C1 segment of cervical spinal cord (tissue), 14 donors: Measurements from ENCODE around the gene PTPN18.
"Not testable (repeated sequence)": the region's sequence is repeated elsewhere in the genome, so short reads cannot be mapped to it uniquely, and the experiment has no call there.

Experiments
- DNase-seq, 14 donors: peaks; one replicate each; lab custom pipeline; 2025; lab: John Stamatoyannopoulos, UW

PTPN18 gene, protein sequence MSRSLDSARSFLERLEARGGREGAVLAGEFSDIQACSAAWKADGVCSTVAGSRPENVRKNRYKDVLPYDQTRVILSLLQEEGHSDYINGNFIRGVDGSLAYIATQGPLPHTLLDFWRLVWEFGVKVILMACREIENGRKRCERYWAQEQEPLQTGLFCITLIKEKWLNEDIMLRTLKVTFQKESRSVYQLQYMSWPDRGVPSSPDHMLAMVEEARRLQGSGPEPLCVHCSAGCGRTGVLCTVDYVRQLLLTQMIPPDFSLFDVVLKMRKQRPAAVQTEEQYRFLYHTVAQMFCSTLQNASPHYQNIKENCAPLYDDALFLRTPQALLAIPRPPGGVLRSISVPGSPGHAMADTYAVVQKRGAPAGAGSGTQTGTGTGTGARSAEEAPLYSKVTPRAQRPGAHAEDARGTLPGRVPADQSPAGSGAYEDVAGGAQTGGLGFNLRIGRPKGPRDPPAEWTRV

DNA sequence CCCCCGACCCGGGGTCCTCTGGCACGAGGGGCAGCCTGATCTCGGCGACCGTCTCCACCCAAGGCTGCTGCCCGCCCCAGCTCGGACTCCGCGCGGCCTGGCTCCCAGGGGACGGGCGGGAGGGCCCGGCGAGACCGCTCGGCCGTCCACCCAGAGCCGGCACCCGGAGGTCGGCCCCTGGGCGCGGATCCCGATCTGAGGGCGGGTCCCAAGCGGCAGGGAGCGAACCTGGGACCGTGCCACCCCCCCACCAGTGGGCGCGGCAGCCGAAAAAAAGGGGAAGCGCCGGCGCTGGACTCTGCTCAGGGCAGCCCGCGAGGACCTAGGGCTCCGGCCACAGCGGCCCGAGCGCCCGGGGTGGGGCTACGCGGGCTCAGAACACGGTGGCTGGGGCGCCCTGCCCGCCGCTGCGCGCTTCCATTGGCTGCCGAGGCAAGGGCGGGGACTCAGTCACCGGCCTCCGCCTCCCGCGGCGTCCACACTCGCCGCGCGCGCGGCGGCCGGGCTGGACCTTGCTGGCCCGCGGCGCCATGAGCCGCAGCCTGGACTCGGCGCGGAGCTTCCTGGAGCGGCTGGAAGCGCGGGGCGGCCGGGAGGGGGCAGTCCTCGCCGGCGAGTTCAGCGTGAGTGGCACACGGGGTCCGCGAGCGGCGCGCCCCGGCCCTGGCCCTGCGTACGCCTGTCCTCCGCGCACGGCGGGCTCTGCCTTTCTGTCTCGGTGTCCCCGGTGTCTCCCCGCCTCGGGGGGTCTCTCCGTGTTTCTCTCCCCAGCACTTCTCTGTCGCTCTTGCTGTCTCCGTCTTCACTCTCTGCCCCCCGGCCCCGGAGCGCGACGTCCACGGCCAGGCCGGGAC, at the start of gene PTPN18:
TSS of gene PTPN18 (plus strand) at position 479 of the 854 bp plus-strand sequence. CDS start at position 531, 52 bp downstream.
- DNase-seq, result peak; percentile 22 to 89 (median 76)

DNA sequence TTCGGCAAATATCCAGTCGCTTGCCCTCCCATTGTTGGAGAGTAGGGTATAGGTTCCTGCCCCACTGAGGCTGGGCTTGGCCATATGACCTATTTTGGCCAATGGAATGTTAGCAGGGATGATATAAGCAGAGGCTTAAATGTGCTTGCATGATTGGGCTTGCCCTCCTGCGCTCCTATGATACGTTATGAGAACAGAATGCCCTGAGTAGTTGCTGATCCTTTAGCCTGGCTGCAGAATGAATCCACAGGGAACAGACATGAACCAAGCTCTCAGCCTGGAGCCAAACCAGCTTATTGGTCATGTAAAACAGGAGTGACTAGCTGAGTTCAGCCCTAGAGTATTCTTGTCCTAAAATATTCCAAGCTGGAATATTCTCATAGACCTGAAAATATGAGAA, 48.0 kb upstream of the PTPN18 start:
- no peak for DNase-seq

DNA sequence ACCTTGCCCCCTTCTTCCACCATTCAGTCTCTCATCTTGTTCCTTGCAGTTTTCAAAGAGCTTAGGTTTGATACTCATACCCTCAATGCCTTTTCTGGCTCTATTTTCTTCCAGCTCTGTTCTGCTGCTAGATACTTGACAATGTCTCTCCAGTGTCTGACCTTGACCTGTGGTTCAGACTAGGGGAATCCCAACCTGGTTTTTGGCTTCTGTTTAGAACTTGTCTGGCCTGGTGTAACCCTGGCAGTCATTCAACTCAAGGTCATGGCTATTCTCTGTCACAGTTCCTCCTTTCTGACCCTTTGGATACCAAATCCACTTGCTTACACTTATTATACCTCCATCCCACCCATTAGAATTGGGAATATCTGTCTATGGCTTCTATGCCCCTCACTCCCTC, 45.0 kb upstream of the PTPN18 start:
- DNase-seq, result no peak

DNA sequence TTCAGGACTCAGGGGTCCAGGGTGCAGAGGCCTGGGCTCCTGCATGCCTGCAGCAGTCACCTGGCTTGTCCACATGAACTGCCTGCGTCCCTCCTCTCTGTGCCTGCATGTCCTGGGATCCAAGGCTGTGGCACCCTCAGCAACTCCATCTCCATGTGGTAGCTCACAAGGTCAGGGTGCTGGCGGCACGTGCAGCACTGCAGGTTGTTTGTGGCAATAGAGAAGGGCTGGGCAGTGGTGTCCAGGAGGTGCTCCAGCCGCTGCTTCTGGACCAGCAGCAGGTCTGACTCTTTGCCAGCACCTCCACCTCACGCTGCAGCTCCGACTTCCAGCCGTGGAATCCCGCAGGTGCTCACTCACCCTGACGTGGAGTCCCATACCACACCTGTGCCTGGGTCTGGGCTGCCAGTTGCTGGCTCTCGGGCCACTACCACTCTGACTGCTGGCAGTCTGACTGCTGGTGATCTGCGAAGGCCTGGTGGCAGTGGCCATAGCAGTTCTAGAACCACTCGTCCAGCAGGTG, 42.0 kb upstream of the PTPN18 start:
- DNase-seq, result no peak

DNA sequence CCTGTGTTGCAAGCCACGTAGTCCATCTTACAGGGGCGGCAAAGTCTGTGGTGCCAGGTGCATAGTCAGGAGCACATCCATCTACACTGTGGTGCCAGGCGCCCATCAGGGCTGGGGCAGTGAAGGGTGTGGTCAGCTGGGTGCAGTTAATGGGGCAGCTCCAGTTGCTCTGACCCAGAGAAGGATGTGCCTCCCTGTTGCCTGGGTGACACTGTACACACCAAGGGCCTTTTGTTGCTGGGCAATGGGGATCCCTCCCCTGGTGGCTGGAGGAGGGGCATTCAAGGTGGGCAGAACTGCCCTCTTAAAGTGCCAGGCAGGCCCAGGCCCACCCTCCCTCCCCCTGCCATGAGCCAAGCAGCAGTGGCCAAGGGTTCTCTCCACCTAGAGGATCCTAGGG, 41.5 kb upstream of the PTPN18 start:
- no peak for DNase-seq

DNA sequence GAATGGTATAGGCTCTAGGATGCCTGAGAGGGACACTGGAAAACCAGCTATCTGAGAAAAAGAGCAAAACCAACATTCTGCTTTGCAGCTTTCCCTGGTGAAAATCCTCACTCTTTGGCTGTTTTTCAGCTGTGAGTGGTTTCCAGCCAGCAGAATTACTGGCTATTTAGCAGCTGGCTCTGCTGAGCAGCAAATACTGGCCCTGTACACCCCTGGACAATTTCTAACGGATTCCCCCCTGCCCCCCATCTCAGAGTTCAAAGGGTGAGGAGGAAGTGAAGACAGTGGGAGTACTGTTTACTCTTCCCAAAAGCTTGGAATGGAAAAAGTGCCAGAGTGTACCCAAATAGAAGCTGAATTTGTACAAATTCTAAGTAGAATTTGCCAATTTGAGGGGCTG, 39.3 kb upstream of the PTPN18 start:
- peak in 1 of 14 donors; percentile 13 for DNase-seq

DNA sequence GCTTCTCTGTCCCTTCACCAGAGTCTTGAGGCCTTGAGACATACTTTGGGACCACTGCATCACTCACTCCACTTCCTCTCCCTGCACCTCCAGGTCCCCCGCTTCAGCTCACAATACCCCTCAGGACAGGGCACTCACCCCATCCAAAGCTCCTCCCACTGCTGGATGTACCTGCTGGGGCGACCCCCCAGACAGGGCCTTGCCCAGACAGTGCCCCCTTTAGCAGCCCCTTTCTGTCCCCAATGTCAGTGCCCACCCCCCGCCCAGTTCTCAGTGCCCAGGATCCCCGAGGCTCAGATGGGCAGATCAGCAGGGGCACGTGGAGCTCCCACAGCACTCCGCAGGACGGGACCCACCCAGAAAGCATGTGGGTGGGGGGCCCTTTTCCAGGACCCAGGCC, 37.0 kb upstream of the PTPN18 start:
- no peak for DNase-seq

DNA sequence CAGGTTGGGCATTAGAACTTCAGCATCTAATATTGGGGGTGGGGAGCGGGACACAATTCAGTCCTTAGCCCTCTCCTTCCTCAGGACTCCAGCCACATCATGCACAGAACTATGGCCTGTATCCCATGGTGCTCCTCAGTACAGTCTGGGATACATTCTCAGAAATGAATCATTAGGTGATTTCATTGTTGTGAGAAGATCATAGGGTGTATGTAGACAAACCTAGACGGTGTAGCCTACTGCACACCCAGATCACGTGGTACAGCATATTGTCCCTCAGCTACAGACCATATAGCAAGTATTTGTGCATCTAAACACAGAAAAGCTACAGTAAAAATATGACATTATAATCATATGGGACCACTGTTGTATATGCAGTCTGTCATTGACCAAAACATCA, 36.3 kb upstream of the PTPN18 start:
- DNase-seq, result no peak

DNA sequence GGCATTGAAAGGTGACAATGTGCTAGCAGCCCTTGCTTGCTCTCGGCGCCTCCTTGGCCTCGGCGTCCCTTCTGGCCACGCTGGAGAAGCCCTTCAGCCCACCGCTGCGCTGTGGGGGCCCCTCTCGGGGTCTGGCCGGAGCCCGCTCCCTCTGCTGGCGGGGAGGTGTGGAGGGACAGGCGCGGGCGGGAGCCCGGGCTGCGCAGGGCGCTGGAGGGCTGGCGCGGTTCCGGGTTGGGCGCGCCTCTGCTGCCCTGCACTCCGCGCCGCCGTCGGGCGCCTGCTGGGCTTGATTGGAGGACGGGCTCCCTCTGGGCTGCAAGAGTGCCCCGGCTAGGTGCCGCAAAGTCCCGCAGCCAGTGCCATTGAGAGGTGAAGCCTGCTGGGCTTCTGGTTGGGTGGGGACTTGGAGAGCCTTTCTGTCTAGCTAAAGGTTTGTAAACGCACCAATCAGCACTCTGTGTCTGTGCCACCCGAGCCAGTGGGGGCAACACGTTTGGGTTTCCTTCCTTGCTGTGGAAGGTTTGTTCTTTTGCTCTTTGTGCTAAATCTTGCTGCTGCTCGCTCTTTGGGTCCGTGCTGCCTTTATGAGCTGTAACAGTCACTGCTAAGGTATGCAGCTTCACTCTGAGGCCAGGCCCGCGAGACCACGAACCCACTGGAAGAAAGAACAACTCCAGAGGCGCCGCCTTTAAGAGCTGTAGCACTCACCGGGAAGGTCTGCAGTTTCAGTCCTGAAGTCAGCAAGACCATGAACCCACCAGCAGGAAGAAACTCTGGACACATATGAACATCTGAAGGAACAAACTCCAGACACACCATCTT, 27.9 kb upstream of the PTPN18 start:
- no peak for DNase-seq

DNA sequence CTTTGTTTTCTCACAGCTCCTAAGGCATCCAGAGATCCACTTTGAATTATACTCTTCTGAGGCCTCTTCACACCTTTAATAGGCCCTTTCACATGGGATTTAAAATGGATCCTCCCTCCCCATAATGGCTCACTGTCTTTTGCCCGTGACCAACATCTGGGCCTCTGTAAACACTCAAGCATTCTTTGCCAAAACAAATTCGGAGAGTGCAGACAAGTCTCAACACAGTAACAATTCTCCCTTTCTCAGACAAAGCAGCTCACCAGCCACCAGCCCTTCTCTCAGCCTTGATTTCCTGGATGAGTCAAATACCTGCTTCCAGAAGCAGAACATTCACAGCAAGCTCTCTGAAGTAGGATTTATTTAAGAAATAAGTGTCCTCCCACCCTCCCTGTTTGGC, 27.1 kb upstream of the PTPN18 start:
- no peak for DNase-seq

DNA sequence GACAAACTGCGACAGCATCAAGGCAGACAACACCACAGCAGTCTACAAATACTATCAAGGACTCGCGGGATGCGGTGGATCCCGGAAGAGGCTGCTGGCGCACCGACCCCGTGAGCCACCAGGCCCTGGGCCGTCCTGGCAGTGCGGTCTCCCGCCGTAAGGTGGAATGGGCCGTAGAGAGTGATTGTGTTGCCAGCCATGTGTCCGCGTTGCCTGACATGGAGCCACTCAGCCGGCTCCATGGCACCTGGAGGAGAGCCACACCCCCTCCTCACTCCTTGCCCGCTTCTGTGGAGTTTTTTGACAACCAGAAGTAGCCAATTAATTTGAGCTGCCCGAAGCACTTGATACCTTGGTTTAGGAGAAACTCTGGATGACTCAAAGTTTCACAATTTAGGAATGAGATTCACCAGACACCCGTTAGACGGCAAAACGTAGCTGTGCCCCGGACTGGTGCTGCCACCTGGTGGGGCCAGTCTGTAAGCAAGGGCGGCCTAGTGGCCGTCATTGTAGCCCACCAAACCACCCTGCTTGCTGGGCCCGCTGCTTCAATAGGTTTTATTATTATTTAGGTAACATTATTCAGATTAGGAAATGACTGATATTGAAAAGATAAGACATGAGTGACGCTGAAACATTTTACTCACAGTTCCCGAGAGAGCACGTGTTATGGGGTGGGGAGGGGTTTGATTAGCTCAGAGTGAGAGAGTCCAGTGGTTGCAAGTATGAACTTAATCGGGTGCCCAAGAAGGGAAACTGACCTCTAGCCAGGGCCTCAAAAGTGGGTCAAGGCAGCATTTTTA, 23.4 kb upstream of the PTPN18 start:
- peak in 6 of 14 donors; percentile 17 to 61 (median 26) for DNase-seq

DNA sequence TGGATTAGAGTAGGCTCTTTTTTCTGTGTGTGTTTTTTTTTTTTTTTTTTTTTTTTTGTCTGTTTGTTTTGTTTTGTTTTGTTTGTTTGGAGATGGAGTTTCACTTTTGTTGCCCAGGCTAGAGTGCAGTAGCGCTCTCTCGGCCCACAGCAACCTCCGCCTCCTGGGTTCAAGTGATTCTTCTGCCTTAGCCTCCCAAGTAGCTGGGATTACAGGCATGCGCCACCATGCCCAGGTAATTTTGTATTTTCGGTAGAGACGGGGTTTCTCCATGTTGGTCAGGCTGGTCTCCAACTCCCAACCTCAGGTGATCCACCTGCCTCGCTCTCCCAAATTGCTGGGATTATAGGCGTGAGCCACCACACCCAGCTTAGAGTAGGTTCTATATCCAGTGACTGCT, 22.6 kb upstream of the PTPN18 start:
- not testable (repeated sequence) for DNase-seq

DNA sequence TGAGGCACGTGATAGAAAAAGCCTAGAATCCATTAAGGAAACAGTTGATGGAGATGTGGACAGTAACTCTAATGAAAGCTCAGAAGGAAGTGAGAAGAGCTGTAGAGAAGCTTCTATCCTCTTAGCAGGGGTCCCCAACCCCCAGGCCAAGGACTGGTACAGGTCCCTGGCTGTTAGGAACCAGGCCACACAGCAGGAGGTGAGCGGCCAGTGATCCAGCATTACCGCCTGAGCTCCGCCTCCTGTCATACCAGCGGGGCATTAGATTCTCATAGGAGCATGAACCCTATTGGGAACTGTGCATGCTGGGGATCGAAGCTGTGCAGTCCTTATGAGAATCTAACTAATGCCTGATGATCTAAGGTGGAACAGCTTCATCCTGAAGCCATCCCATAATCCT, 21.8 kb upstream of the PTPN18 start:
- DNase-seq, result no peak

DNA sequence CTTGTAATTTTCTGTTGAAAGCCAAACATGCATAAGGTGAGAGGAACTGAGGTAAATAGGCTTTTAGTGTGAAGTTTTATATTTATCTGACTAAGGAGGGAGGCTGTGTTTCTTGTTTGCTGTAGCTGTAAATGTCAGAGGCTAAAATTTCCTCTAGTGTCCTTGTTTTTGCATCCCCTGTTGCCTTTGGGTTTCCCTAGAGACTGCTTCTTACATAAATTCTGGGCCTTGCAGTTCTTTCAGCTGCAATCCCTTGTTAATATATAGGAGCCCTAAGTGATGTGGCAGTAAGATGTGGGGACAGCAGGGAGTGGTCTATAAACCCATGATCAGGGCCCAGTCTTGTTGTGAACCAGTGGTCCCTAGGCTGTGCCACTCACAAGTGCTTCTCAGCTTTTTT, 20.6 kb upstream of the PTPN18 start:
- DNase-seq, result no peak

DNA sequence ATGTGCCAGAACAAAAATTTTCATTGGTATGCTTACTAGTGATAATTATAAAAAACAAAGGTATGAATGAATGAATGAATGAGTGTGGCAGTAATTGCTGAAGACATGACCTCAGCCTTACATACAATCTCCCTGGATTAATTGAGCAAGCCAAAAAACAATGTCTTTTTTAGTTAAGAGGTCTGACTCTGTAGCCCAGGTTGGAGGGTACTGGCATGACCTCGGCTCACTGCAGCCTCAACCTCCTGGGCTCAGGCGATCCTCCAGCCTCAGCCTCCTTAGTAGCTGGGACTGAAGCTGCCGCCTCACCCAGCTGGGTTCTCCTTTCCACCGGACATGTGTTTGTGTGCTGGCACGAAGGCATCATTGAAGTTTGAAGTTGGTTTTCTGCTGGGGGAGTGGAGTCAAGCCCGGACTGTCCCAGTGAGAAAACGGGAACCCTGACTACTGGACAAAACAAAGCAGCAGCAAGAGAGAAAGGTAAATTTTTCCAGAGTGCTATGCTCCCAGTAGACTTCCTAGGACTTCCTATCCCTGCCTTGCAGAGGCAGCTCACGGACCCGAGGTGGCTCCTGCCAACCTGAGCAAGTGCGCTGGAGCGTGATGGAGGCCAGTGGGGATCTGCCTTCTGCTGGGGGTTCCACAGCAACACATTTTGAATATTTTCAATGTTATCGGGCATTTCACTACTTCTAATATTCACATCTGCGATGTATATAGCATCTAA, 19.5 kb upstream of the PTPN18 start:
- peak in 1 of 14 donors; percentile 48 for DNase-seq

DNA sequence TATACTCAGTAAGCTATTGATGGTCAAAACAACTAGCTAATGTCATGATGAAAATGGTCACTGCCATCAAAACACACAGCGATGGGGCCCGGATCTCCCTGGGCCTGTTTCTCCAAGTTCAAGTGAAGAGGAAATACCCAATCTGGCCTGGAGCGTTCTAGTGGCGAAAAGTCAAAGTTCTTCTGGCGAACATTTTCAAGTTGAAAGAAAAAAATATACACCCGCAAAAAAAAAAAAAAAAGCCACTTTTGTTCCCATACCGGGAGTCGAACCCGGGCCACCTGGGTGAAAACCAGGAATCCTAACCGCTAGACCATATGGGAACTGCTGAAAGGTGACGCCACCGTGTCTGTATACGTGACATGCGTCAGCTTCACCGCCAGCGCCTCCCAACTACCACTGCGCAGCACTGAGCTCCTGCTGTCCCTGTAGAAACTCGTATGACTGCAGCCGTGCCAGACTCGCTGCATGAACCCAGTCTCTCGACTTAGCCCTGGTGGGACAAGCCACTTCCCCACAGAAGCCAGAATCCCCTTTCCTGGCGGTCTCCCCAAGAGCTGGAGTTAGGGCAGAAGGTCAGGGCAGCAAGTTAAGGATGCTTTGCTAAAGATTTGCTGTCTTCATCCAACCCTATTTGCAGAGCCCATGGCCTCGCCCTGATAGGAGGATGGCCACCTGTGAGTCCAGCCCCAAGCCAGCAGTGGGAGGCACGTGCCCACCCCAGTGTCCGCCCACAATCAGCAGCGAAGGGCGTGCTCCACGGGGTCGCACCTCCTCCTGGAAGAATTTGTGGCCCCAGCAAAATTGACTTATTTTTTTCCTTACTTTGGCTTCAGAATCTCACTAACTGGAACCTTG, 18.8 kb upstream of the PTPN18 start:
- peak in 6 of 14 donors; percentile 6 to 89 (median 26) for DNase-seq

DNA sequence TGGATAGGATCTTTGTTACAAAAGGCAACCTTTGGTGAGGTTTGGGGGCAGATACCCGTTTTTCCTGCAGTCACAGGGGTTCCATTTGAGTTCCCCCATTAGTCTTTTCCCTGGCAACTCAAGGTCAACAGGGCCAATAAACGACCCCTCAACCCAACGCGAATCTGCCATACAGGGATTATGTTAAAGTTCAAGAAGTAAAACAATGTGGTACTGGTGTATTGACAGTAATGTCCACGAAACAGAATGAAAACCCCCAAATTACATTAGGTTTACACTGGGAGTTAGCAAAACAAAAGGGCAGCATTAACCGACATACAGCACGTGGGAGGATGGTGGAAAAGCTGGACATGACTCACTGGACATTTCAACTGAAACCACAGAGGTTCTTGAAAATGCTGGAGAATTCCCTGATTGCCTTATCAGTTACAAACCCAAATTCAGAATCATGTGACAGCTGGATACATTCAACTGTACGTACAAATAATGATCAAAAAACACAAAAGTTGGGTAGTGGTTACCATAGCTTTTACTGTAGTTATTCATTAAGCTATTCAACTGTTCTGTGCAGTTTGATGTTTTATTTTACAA, 18.0 kb upstream of the PTPN18 start:
- DNase-seq, result no peak

DNA sequence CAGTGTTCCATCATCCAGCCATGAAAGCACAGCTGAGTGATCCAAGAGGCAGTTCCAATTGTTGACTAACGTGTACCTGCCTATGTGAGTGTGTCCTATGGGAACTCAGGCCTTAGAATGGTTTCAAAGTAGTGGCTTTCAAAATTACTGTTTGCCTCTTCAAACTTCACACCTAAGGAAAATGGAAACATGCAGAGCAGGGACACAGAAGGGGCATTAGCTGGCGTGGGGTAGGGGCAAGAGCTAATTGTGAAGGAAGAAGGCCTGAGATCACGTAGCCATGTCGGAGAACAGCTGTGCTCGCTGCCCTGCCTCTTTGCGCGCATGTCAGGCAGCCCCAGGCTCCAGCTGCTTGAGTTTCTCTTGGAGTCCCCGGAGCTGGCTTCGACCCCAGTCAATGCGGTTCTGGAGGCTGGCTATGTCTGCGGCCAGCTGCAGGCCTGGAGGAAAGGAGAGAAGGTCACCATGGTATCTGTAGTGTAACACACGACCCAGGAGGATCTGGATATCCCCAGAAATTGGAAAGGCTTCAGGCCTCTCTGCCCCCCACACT, 17.0 kb upstream of the PTPN18 start:
- DNase-seq, result no peak
